Ishikawa (cell line): ENCODE results near the gene MLC1.

Experiments used
- CEBPB ChIP-seq: IDR thresholded peaks from 2 replicates; pipeline ENCODE4 v1.6.1; 2012
- CREB1 ChIP-seq: IDR thresholded peaks from 2 replicates; pipeline ENCODE4 v1.6.1; 2012; ENCODE audit warnings: low read depth
- EGR1 ChIP-seq: IDR thresholded peaks from 2 replicates; pipeline ENCODE4 v1.6.1; 2012
- EP300 ChIP-seq: IDR thresholded peaks from 2 replicates; pipeline ENCODE4 v1.6.1; 2012; ENCODE audit warnings: borderline replicate concordance
- FOXM1 ChIP-seq: IDR thresholded peaks from 2 replicates; pipeline ENCODE4 v1.6.1; 2012; ENCODE audit warnings: low read depth, borderline replicate concordance
- NFIC ChIP-seq: IDR thresholded peaks from 2 replicates; pipeline ENCODE4 v1.6.1; 2012
- RAD21 ChIP-seq: IDR thresholded peaks from 2 replicates; pipeline ENCODE4 v1.6.1; 2012; ENCODE audit warnings: low read depth
- TAF1 ChIP-seq: IDR thresholded peaks from 2 replicates; pipeline ENCODE4 v1.6.1; 2012; ENCODE audit warnings: low read depth, mild to moderate bottlenecking
- TCF12 ChIP-seq: IDR thresholded peaks from 2 replicates; pipeline ENCODE4 v1.6.1; 2012; ENCODE audit warnings: low read depth
- TEAD4 ChIP-seq: IDR thresholded peaks from 2 replicates; pipeline ENCODE4 v1.6.1; 2012
- YY1 ChIP-seq: IDR thresholded peaks from 2 replicates; pipeline ENCODE4 v1.6.1; 2012; ENCODE audit warnings: low read depth
- ZBTB7A ChIP-seq: IDR thresholded peaks from 2 replicates; pipeline ENCODE4 v1.6.1; 2012; ENCODE audit warnings: low read depth
- TF ChIP-seq, protein P1 (sequence below): IDR thresholded peaks from 2 replicates; pipeline ENCODE4 v1.6.1; 2012
- TF ChIP-seq, protein P2 (sequence below): IDR thresholded peaks from 2 replicates; pipeline ENCODE4 v1.6.1; 2012; ENCODE audit warnings: low read depth, mild to moderate bottlenecking
- TF ChIP-seq, protein P3 (sequence below): IDR thresholded peaks from 2 replicates; pipeline ENCODE4 v1.6.1; 2012

MLC1 gene

DNA sequence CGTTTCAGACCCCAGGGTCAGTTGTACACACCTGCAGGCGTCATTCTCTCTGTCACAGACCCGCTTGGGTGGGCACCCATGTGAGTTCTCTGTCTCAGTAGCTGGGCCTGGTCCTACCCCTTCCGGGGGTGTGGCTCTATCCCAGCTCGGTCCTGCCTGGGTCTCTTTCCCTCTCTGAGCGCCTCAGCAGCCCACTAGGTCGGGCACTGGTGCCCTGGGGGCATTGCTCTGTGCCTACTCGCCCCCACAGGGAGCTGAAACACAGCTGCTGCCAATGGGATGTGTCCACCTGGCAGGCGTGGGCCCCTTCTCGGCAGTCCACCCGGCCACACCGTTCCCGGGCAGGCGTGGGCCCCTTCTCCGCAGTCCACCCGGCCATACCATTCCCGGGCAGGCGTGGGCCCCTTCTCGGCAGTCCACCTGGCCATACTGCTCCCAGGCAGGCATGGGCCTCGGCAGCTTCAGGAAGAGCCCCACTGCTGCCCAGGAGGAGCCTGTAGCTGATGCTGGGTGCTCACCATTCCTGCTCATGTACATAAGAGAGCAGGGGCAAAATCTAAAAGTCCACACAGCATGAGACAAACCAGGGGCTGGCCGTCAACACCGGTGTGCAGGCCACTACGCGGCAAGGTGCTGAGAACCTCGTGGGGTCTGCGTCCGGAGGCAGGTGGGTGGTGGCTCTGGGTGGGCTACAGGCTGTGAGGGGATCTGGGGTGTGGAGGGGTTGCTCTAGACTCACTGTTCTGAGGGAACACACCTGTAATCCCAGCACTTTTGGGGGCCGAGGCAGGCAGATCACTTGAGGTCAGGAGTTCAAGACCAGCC, 12.3 kb downstream of the MLC1 start:
- TF ChIP-seq TAF1 (no peak), NFIC (no peak), TEAD4 (no peak)
- TF ChIP-seq, protein P1, sequence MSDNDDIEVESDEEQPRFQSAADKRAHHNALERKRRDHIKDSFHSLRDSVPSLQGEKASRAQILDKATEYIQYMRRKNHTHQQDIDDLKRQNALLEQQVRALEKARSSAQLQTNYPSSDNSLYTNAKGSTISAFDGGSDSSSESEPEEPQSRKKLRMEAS, result no peak
- TF ChIP-seq, protein P2, sequence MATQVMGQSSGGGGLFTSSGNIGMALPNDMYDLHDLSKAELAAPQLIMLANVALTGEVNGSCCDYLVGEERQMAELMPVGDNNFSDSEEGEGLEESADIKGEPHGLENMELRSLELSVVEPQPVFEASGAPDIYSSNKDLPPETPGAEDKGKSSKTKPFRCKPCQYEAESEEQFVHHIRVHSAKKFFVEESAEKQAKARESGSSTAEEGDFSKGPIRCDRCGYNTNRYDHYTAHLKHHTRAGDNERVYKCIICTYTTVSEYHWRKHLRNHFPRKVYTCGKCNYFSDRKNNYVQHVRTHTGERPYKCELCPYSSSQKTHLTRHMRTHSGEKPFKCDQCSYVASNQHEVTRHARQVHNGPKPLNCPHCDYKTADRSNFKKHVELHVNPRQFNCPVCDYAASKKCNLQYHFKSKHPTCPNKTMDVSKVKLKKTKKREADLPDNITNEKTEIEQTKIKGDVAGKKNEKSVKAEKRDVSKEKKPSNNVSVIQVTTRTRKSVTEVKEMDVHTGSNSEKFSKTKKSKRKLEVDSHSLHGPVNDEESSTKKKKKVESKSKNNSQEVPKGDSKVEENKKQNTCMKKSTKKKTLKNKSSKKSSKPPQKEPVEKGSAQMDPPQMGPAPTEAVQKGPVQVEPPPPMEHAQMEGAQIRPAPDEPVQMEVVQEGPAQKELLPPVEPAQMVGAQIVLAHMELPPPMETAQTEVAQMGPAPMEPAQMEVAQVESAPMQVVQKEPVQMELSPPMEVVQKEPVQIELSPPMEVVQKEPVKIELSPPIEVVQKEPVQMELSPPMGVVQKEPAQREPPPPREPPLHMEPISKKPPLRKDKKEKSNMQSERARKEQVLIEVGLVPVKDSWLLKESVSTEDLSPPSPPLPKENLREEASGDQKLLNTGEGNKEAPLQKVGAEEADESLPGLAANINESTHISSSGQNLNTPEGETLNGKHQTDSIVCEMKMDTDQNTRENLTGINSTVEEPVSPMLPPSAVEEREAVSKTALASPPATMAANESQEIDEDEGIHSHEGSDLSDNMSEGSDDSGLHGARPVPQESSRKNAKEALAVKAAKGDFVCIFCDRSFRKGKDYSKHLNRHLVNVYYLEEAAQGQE, result no peak

DNA sequence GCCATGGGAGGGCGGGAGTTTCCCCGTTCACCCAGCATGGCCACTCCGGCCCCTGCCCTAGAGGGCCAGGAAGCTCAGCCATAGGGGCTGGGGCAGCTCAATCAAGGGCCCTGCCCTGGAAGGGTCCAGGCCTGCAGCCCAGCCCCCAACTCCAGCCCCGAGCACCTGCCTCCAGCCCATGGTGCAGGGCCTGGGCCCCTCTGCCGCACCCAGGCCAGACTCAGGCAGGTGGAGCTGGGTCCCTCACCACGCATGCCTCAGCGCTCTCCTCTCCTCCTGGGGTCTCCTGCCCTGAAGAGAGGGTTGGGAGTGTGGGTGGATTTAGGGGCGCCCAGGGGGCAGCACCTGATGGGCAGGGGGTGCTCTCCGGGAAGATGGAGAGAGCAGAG, 13.1 kb downstream of the MLC1 start:
- TF ChIP-seq TCF12, result no peak
- no peak for TF ChIP-seq TAF1
- TF ChIP-seq, protein P2, result no peak
- TF ChIP-seq YY1, result no peak
- no peak for TF ChIP-seq FOXM1
- TF ChIP-seq CEBPB, result no peak
- TF ChIP-seq, protein P1, result no peak
- TF ChIP-seq ZBTB7A, result no peak
- no peak for TF ChIP-seq TEAD4

DNA sequence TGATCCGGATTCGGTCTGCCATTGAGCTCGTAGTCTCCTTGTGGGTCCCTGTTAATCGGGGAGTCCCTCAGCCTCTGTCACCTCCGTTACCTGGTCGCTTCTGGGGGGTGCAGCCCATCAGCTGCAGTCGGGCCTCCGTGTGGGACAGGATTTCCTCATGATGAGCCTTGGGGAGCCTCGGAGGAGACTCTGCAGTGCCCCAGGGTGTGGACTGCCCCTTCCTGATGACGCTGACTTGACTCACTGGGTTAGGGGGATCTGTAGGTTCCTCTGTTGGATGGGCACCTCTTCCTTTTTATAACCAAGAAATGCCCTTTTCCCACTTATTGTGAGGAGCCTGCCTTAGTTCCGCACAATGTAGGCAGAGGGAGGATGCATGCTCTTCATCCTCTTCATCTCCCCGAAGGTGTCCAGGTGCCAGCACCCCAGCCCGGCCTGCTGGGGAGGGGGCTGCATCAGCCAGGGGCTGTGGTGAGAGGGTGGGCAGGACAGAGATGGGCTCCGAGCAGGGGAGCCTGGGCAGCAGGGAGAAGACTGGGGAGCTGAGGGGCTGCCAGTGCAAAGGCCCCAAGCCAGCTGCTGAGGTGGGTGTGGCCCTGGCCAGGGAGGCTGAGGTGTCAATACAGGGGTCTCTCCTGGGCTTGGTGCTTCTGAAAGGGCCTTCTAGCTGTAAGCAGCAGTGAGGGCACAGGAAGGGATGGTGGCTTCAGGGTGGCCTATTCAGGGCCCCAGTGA, 13.6 kb downstream of the MLC1 start:
- TF ChIP-seq TCF12 (no peak), CREB1 (no peak)
- TF ChIP-seq, protein P1, result no peak

DNA sequence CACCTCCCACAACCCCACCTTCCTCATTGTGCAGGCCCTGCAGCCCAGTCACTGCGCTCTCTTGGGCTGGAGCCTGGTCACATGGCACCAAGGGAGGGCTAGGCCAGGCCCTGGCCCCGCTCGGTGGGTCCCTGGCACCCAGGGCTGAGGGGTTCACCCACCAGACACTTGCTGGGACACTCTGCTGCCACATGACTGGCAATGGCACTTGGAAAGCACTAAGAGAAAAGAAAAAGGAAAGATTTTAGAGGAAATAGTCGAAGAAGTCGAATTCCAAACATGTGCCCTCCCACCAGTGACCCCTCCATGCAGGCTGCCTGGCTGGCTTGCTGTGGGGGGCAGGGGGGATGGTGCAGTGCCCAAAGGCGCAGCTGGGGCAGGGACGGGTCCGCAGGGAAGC, 14.9 kb downstream of the MLC1 start:
- TF ChIP-seq TCF12 (no peak), EGR1 (no peak), EP300 (no peak), NFIC (no peak), CEBPB (no peak), ZBTB7A (no peak), FOXM1 (no peak), CREB1 (no peak)
- TF ChIP-seq, protein P3, sequence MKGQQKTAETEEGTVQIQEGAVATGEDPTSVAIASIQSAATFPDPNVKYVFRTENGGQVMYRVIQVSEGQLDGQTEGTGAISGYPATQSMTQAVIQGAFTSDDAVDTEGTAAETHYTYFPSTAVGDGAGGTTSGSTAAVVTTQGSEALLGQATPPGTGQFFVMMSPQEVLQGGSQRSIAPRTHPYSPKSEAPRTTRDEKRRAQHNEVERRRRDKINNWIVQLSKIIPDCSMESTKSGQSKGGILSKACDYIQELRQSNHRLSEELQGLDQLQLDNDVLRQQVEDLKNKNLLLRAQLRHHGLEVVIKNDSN, result 0 out of 2 replicates have a peak, but pooled peaks have one; percentile 14

DNA sequence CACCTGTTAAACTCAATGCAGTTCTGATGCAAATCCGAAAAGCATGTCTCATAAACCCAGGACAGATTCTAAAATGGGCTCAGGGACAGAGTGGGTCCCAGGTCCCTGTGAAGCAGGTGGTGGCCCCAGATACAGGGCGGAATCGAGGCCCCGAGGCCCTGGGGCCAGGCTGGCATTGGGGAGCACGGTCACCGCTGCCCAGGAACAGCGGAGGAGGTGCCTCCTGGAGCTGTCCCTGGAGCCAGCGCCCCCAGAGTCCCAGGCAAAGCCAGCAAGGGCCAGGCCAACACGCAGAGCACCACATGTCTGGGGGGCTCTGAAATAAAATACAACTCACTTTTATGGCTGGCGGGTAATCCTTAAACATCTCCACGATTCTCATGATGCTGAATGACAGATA, 17.1 kb downstream of the MLC1 start:
- TF ChIP-seq CEBPB (no peak), ZBTB7A (no peak), FOXM1 (no peak), EP300 (no peak)
- TF ChIP-seq, protein P3, result no peak

DNA sequence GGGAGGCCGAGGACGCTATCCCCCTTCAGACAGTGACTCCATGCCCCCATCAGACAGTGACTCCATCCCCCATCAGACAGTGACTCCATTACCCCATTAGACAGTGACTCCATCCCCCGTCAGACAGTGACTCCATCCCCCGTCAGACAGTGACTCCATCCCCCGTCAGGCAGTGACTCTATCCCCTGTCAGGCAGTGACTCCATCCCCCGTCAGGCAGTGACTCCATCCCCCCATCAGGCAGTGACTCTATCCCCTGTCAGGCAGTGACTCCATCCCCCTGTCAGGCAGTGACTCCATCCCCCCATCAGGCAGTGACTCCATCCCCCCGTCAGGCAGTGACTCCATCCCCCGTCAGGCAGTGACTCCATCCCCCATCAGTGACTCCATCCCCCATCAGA, 18.0 kb downstream of the MLC1 start:
- TF ChIP-seq TAF1, result no peak
- TF ChIP-seq, protein P1, result no peak
- TF ChIP-seq FOXM1, result no peak
- TF ChIP-seq CEBPB, result no peak
- no peak for TF ChIP-seq EP300
- TF ChIP-seq CREB1, result no peak
- TF ChIP-seq, protein P3, result no peak
- TF ChIP-seq TCF12, result no peak
- TF ChIP-seq TEAD4, result no peak
- no peak for TF ChIP-seq YY1
- TF ChIP-seq ZBTB7A, result no peak
- no peak for TF ChIP-seq EGR1
- TF ChIP-seq, protein P2, result no peak
- TF ChIP-seq RAD21, result no peak
- TF ChIP-seq NFIC, result no peak
